Neural crest cell (in vitro differentiated cells): ENCODE results near the gene CCDC85C. TPM values are rescaled to one million over a fixed set of nuclear protein-coding genes. Genes with fewer than 3 reads are reported as not detected.

Experiments
- DNase-seq: peaks from one replicate; pipeline ENCODE4 v3.0.0; 2021; ENCODE audit warnings: low read depth, mixed read lengths, low spot score
- H3K27ac Mint-ChIP-seq: one replicate; pipeline ENCODE4 v1.8.0; 2021; ENCODE audit warnings: mild to moderate bottlenecking, mixed read lengths; ENCODE audit not compliant: unreplicated experiment
- H3K27me3 Mint-ChIP-seq: 2 replicates; pipeline ENCODE4 v1.8.0; 2021; ENCODE audit warnings: low read depth, mild to moderate bottlenecking, mixed read lengths
- H3K36me3 Mint-ChIP-seq: 2 replicates; pipeline ENCODE4 v1.8.0; 2021; ENCODE audit warnings: low read depth, mild to moderate bottlenecking, mixed read lengths
- H3K4me1 Mint-ChIP-seq: 2 replicates; pipeline ENCODE4 v1.8.0; 2021; ENCODE audit warnings: mixed read lengths
- H3K4me3 Mint-ChIP-seq: one replicate; pipeline ENCODE4 v1.8.0; 2021; ENCODE audit warnings: mild to moderate bottlenecking, mixed read lengths
- H3K9me3 Mint-ChIP-seq: 2 replicates; pipeline ENCODE4 v1.8.0; 2021; ENCODE audit warnings: mixed read lengths
- total RNA-seq: library from RNA; stranded (reverse); gene quantifications from 2 replicates; pipeline ENCODE4 v1.2.1, GENCODE V29; 2021
- TF ChIP-seq, protein P1 (sequence below): fragments of 200-600 bp; sonication (generic); conservative IDR thresholded peaks from 2 replicates; pipeline ENCODE4 v1.5.0; 2021; ENCODE audit warnings: antibody characterized with exemption, mild to moderate bottlenecking

The CCDC85C gene
- total RNA-seq, 1 donor from 2014 or later: 31.4 TPM

DNA sequence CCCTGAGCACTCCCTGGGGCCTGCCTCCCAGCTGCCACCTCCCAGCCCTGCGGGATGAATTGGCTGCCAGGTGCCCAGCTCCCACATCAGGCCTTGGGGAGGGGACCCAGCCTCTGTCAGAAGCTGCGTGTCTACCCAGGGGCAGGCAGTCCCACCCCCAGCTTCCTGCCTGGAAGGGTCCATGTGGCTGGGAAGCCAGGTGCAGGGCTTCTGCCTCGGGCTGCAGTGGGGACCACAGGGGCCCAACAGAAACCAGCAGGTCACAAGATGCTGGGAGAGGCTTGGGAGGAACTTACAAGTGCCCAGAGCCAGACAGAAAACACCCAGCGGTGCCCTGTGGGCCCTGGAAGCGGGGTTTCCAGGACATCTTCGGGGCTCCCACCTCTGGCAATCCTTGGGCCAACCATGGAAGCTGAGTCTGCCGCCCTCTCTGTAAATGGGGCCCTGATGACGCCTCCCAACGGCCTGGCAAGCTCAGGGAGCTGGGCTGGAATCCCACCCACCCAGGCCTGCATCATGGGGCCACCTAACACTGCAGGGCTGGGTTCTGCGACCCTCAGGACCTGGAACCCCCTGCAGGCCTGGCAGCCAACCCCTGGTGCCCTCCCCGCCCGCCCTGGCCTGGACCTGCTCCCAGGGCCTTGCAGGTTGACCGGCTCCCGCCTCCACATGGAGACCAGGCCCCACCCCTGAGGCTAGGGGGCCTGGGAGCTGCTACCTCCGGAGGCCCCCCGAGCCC, 86.2 kb downstream of the CCDC85C start:
- DNase-seq: no peak
- peaks cover 14% of the 10 kb centered on the region for H3K4me1 Mint-ChIP-seq
- no peak overlapping the region for H3K27ac Mint-ChIP-seq
- peaks cover 4% of the 10 kb centered on the region for H3K27me3 Mint-ChIP-seq
- TF ChIP-seq, protein P1, sequence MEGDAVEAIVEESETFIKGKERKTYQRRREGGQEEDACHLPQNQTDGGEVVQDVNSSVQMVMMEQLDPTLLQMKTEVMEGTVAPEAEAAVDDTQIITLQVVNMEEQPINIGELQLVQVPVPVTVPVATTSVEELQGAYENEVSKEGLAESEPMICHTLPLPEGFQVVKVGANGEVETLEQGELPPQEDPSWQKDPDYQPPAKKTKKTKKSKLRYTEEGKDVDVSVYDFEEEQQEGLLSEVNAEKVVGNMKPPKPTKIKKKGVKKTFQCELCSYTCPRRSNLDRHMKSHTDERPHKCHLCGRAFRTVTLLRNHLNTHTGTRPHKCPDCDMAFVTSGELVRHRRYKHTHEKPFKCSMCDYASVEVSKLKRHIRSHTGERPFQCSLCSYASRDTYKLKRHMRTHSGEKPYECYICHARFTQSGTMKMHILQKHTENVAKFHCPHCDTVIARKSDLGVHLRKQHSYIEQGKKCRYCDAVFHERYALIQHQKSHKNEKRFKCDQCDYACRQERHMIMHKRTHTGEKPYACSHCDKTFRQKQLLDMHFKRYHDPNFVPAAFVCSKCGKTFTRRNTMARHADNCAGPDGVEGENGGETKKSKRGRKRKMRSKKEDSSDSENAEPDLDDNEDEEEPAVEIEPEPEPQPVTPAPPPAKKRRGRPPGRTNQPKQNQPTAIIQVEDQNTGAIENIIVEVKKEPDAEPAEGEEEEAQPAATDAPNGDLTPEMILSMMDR: no peak
- H3K9me3 Mint-ChIP-seq: no peaks in the 10 kb centered on the region
- no peak overlapping the region for H3K4me3 Mint-ChIP-seq
- no peaks in the 10 kb centered on the region for H3K36me3 Mint-ChIP-seq

DNA sequence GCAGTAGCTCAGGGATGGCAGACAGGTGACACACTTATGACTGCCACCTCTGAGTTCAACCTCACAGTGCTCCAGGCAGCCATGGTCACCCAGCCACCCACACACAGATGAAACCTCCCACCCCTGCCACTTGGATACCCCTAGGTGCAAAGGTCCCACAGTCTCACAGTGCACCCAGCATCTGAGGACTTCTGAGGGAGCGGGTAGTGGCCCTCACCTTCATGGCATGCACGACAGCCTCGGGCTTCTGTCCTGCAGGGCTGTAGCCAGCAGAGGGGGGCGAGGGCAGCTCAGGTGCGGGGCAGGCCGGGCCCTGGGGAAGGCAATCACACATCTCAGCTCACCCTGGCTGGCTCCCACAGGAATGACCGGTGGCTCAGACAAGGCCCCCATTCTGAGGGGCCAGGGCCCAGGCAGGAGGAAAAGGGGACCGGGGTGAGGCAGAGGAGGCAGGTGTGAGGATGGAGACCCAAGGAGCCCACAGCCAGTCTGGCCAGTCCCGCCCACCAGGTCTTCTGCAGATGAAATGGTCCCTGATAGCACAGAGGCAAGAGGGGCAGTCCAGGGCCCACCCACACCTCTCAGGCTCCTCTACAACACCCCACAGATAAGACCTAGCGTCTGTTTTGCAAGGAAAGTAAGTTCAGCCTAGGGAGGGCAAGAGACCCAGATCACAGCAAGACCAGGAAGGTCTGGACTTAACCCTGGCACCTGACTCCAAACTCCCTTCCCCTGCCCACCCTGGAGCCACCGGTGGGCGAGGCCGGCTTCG, 87.0 kb downstream of the CCDC85C start:
- DNase-seq: no peak
- no peak overlapping the region for H3K27ac Mint-ChIP-seq

DNA sequence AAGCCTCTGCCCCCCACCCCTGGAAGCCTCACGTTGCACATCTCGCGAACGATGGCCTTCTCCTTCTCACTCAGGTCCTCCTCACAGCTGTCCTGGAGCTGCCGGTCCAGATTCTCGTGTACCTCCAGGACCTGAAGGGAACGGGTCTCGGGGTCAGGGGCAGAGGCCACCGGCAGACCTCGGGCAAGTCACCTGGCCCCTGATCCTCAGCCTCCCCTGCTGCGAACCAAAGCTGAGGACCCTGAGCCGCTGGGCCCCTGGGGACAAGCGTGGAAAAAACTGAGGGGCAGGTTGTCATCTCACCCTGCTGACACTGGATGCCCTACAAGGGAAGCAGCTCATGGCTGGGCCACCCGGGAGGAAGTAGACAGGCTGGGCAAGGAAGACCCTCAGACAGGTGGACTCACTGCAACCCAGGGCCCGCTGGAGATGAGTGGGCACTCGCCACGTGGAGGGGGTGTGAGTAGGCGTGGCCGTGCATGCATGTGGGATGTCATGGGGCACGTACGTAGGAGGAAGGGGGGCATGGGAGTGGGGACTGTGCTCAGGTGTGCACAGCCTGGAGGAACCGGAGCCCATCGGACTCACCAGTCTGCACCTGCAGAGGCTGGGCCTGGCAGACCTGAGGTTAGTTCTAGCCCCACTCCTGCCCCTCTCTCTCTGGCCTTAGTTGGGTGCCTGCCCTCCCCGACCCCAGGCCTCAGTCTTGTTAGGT, 87.7 kb downstream of the CCDC85C start:
- DNase-seq: no peak
- Mint-ChIP-seq H3K4me1 (peaks cover 13% of the 10 kb centered on the region), H3K27me3 (peaks cover 4% of the 10 kb centered on the region), H3K9me3 (no peaks in the 10 kb centered on the region), H3K4me3 (no peak overlapping the region), H3K27ac (no peak overlapping the region), H3K36me3 (no peaks in the 10 kb centered on the region)
- TF ChIP-seq, protein P1: no peak

More for the DNA sequence above, 87.0 kb downstream of the CCDC85C start:
- TF ChIP-seq, protein P1: no peak
- H3K4me1 Mint-ChIP-seq: peaks cover 10% of the 10 kb centered on the region
- H3K9me3 Mint-ChIP-seq: no peaks in the 10 kb centered on the region
- no peak overlapping the region for H3K4me3 Mint-ChIP-seq
- H3K36me3 Mint-ChIP-seq: no peaks in the 10 kb centered on the region
- H3K27me3 Mint-ChIP-seq: peaks cover 4% of the 10 kb centered on the region

DNA sequence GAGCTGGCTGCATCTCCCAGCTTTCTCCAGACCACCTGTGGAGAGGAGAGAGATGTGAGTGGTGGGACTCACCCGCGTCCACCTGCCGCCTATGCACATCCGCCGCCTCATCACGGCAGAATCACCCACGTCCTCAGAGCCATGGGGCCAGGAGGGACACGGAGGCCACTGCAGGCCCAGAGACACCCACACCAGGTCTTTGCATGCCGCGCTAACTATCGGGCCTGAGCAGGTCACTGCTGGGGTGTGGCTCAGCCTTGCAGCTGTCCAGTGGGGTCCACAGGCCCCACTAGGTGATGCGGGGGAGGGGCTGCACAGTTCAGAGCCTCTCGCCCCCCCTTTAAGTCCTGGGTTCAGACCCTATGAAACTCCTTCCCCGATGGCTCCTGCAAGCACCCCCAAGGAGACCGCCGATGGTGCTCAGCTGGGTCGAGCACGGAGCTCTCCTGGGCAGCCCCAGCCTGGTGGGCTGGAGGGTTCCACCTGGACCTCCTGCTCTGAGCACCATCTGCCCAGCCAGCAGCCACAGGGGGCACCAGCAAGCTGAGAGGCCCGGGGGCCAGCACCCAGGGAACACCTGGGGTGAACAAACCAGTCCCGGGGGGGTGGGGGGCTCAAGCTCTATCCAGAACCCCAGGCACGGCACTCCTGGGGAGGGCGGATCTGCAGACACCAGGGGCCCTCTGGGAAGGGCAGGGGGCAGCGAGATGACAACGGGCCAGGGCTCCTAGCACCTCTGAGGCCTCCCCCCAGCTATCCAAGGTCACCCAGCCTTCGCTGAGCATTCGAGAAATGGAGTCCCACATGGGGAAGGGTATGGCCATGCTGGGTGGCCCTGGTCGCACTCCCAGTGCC, 88.5 kb downstream of the CCDC85C start:
- DNase-seq: no peak
- Mint-ChIP-seq H3K4me3 (no peak overlapping the region), H3K9me3 (no peaks in the 10 kb centered on the region), H3K27me3 (no peaks in the 10 kb centered on the region), H3K27ac (no peak overlapping the region), H3K36me3 (no peaks in the 10 kb centered on the region), H3K4me1 (peaks cover 13% of the 10 kb centered on the region)
- TF ChIP-seq, protein P1: no peak
